CD4-positive, alpha-beta T cell treated with Interleukin-4 for 4 hours (primary cell): ENCODE results near the gene TRIM17.

Experiments
- DNase-seq: peaks from one replicate; pipeline ENCODE4 v3.0.0-alpha.2; 2020

Gene TRIM17

GRCh38 chr1:228416217-228416933 lies at the start of gene TRIM17:
Gene TRIM17, minus strand, starts transcription at chr1:228416861. Its CDS starts 1,789 bp downstream, at chr1:228415072.
- peak; percentile 21 for DNase-seq

- DNase-seq, result peak; percentile 42
Measured at GRCh38 chr1:228465571-228466146, 49.0 kb upstream of the TRIM17 start.

- no peak for DNase-seq
Measured at GRCh38 chr1:228465141-228465540, 48.5 kb upstream of the TRIM17 start.

- DNase-seq, result peak; percentile 93
Measured at GRCh38 chr1:228464487-228464983, 47.9 kb upstream of the TRIM17 start.

- DNase-seq, result peak; percentile 48
Measured at GRCh38 chr1:228463559-228464455, 47.1 kb upstream of the TRIM17 start.

GRCh38 chr1:228463009-228463558 lies 46.4 kb upstream of the TRIM17 start:
- DNase-seq, result no peak

- no peak for DNase-seq
Measured at GRCh38 chr1:228462560-228462959, 45.9 kb upstream of the TRIM17 start.

GRCh38 chr1:228460821-228461220 lies 44.2 kb upstream of the TRIM17 start:
- DNase-seq, result no peak

GRCh38 chr1:228459091-228459993 lies 42.7 kb upstream of the TRIM17 start:
- peak; percentile 53 for DNase-seq

GRCh38 chr1:228457396-228458176 lies 40.9 kb upstream of the TRIM17 start:
- DNase-seq, result peak; percentile 98

GRCh38 chr1:228457017-228457395 lies 40.3 kb upstream of the TRIM17 start:
- DNase-seq, result no peak

GRCh38 chr1:228456252-228457016 lies 39.8 kb upstream of the TRIM17 start:
- no peak for DNase-seq

GRCh38 chr1:228455715-228456114 lies 39.1 kb upstream of the TRIM17 start:
- no peak for DNase-seq

- no peak for DNase-seq
Measured at GRCh38 chr1:228454238-228454637, 37.6 kb upstream of the TRIM17 start.

GRCh38 chr1:228453614-228454013 lies 37.0 kb upstream of the TRIM17 start:
- DNase-seq, result no peak

GRCh38 chr1:228453022-228453560 lies 36.4 kb upstream of the TRIM17 start:
- no peak for DNase-seq

- no peak for DNase-seq
Measured at GRCh38 chr1:228452194-228453021, 35.7 kb upstream of the TRIM17 start.

GRCh38 chr1:228450200-228450599 lies 33.5 kb upstream of the TRIM17 start:
- DNase-seq, result no peak

GRCh38 chr1:228448372-228448771 lies 31.7 kb upstream of the TRIM17 start:
- no peak for DNase-seq
